GM04504 (cell line): ENCODE data around the gene YY1.
"Not testable (repeated sequence)": the region's sequence is repeated elsewhere in the genome, so short reads cannot be mapped to it uniquely, and the experiment has no call there.

Experiments
- DNase-seq: peaks from one replicate; pipeline ENCODE4 v3.0.0-alpha.2; 2012; ENCODE audit warnings: low read depth

Gene YY1

GRCh38 chr14:100243020-100243419 lies 4.1 kb downstream of the YY1 start:
- DNase-seq: no peak

GRCh38 chr14:100246809-100247428 lies 8.0 kb downstream of the YY1 start:
- DNase-seq: no peak

- DNase-seq: no peak
Measured at GRCh38 chr14:100250732-100251465, 12.0 kb downstream of the YY1 start.

- DNase-seq: no peak
Measured at GRCh38 chr14:100252684-100253083, 13.7 kb downstream of the YY1 start.

- DNase-seq: no peak
Measured at GRCh38 chr14:100256339-100256895, 17.5 kb downstream of the YY1 start.

- no peak for DNase-seq
Measured at GRCh38 chr14:100261621-100262020, 22.7 kb downstream of the YY1 start.

- no peak for DNase-seq
Measured at GRCh38 chr14:100262545-100262944, 23.6 kb downstream of the YY1 start.

GRCh38 chr14:100263141-100263540 lies 24.2 kb downstream of the YY1 start:
- peak; percentile 29 for DNase-seq

- DNase-seq: no peak
Measured at GRCh38 chr14:100267990-100268389, 29.0 kb downstream of the YY1 start.

GRCh38 chr14:100268591-100269207 lies 29.8 kb downstream of the YY1 start:
- no peak for DNase-seq

GRCh38 chr14:100271247-100271939 lies 32.4 kb downstream of the YY1 start:
- no peak for DNase-seq

GRCh38 chr14:100274250-100274649 lies 35.3 kb downstream of the YY1 start:
- no peak for DNase-seq

GRCh38 chr14:100275214-100275613 lies 36.3 kb downstream of the YY1 start:
- DNase-seq: no peak

GRCh38 chr14:100278702-100279101 lies 39.8 kb downstream of the YY1 start:
- no peak for DNase-seq

- no peak for DNase-seq
Measured at GRCh38 chr14:100279133-100279532, 40.2 kb downstream of the YY1 start.

GRCh38 chr14:100279563-100279962 lies 40.6 kb downstream of the YY1 start:
- DNase-seq: no peak

GRCh38 chr14:100281286-100282082 lies 42.5 kb downstream of the YY1 start:
- DNase-seq: no peak

- DNase-seq: no peak
Measured at GRCh38 chr14:100282083-100282350, 43.1 kb downstream of the YY1 start.

- DNase-seq: no peak
Measured at GRCh38 chr14:100282766-100283419, 43.9 kb downstream of the YY1 start.

- not testable (repeated sequence) for DNase-seq
Measured at GRCh38 chr14:100283436-100283835, 44.5 kb downstream of the YY1 start.
